Measurements from ENCODE around the gene NTMT1. TPM values are rescaled to one million over a fixed set of nuclear protein-coding genes. Genes with fewer than 3 reads are reported as not detected.

The NTMT1 gene
- total RNA-seq: 10 to 100 TPM; 11.9 to 35.5 (median 26.6) TPM

DNA sequence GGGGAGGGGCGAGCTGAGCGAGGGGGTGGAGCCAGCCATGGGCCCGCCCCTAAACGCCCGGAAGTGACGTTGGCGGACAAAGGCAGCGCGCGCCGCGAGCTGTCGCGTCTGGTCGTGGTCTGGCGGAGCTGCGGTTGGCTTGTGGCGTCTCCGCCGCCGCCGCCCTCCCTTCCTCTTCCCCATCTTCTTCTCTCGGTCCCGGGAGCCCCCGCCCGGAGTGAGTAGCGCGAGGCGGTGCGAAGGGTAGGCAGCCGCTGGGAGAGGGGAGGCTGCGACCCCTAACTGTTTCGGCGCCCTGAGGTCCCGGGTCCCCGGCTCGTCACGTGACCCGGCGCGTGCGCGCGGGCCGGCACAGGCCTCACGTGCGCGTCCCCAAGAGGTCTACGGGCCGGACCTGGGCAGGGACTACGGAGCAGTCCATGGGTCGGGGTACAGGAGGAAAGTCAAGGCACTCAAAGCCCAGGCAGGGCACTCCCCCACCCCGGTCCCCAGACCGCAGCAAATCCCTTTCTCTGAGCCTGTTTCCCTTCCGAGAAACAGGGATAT lies at the start of gene NTMT1:
NTMT1 (plus strand) TSS at position 85 of the 546 bp plus-strand sequence. CDS start 6,541 bp downstream, outside the sequence.
- peak; percentile 87 to 93 (median 92) for DNase-seq
- Histone ChIP-seq H3K9me3 (no peaks in the 10 kb centered on the region), H3K4me3 (peak within 1 kb of the TSS; percentile 58 to 99 (median 68)), H3K27ac (peak within 1 kb of the TSS; percentile 85 to 97 (median 91)), H3K36me3 (peaks cover 0 to 5% (median 0%) of the 10 kb centered on the region in 3 donors), H3K27me3 (no peaks in the 10 kb centered on the region), H3K4me1 (peaks cover 3 to 42% (median 9%) of the 10 kb centered on the region in 4 donors)
- peak; percentile 96 for TF ChIP-seq POLR2A (IDR thresholded peaks at IDR 0.05)
- TF ChIP-seq, protein P1, sequence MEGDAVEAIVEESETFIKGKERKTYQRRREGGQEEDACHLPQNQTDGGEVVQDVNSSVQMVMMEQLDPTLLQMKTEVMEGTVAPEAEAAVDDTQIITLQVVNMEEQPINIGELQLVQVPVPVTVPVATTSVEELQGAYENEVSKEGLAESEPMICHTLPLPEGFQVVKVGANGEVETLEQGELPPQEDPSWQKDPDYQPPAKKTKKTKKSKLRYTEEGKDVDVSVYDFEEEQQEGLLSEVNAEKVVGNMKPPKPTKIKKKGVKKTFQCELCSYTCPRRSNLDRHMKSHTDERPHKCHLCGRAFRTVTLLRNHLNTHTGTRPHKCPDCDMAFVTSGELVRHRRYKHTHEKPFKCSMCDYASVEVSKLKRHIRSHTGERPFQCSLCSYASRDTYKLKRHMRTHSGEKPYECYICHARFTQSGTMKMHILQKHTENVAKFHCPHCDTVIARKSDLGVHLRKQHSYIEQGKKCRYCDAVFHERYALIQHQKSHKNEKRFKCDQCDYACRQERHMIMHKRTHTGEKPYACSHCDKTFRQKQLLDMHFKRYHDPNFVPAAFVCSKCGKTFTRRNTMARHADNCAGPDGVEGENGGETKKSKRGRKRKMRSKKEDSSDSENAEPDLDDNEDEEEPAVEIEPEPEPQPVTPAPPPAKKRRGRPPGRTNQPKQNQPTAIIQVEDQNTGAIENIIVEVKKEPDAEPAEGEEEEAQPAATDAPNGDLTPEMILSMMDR (IDR thresholded peaks at IDR 0.05): peak in 1 of 6 experiments; percentile 2

- H3K27me3 ChIP-seq: no peaks in the 10 kb centered on the region
- TF ChIP-seq, protein P1 (IDR thresholded peaks at IDR 0.05): no peak
- TF ChIP-seq POLR2A (IDR thresholded peaks at IDR 0.05): no peak
- H3K36me3 ChIP-seq: no peaks in the 10 kb centered on the region
- H3K4me1 ChIP-seq: no peaks in the 10 kb centered on the region
- no peak overlapping the region for H3K27ac ChIP-seq
- no peak overlapping the region for H3K4me3 ChIP-seq
- H3K9me3 ChIP-seq: no peaks in the 10 kb centered on the region
- no peak for DNase-seq
These were observed 49.1 kb upstream of the NTMT1 start for GRCh38 chr9:129576546-129577543.

- no peak for DNase-seq
- H3K9me3 ChIP-seq: no peaks in the 10 kb centered on the region
- no peaks in the 10 kb centered on the region for H3K36me3 ChIP-seq
- TF ChIP-seq, protein P1 (IDR thresholded peaks at IDR 0.05): no peak
- H3K4me1 ChIP-seq: no peaks in the 10 kb centered on the region
- no peaks in the 10 kb centered on the region for H3K27me3 ChIP-seq
- H3K27ac ChIP-seq: no peak overlapping the region
- H3K4me3 ChIP-seq: no peak overlapping the region
These were observed 46.7 kb upstream of the NTMT1 start for GRCh38 chr9:129579294-129579693.

DNA sequence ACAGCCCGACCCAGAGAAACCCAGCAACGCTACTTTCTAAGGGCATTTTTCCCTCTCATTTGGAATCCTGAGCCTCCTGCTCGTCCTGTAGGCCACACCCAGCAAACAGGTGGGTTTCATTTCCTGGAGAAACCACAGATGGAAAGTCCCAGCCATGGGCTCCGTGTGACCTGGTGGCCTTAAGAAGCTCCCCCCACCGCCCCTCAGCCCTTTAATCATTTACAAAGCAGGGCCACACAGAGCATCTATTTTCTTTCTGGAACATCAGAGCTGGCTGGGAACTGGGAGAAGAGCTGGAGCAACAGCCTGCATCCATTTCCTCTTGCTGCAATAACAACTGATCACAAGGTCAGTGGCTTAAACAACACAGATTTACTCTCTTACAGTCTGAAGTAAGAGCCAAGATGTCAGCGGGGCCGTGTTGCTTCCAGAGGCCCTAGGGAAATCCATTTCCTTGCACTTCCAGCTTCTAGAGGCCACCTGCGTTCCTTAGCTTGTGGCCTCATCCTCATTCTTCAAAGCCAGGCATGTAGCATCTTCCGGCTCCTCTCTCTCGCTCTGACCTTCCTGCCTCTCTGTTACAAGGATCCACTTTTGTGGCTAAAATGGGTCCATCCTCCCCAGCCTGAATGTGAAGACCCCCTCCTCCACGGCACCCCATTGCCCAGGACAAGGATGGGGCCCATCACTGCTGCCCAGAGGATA lies 45.6 kb upstream of the NTMT1 start:
- Histone ChIP-seq H3K36me3 (no peaks in the 10 kb centered on the region), H3K27ac (no peak overlapping the region), H3K4me1 (no peaks in the 10 kb centered on the region), H3K27me3 (no peaks in the 10 kb centered on the region), H3K9me3 (no peaks in the 10 kb centered on the region), H3K4me3 (no peak overlapping the region)
- no peak for DNase-seq
- TF ChIP-seq, protein P1 (IDR thresholded peaks at IDR 0.05): no peak
- no peak for TF ChIP-seq POLR2A (IDR thresholded peaks at IDR 0.05)

- TF ChIP-seq, protein P1 (IDR thresholded peaks at IDR 0.05): no peak
- no peak for TF ChIP-seq POLR2A (IDR thresholded peaks at IDR 0.05)
- no peak overlapping the region for H3K4me3 ChIP-seq
- no peaks in the 10 kb centered on the region for H3K9me3 ChIP-seq
- H3K36me3 ChIP-seq: no peaks in the 10 kb centered on the region
- no peaks in the 10 kb centered on the region for H3K4me1 ChIP-seq
- DNase-seq: no peak
- H3K27ac ChIP-seq: no peak overlapping the region
- H3K27me3 ChIP-seq: no peaks in the 10 kb centered on the region
These were observed 44.3 kb upstream of the NTMT1 start for GRCh38 chr9:129581505-129582189.
